ENCODE results near the gene USP6.

Gene USP6

DNA sequence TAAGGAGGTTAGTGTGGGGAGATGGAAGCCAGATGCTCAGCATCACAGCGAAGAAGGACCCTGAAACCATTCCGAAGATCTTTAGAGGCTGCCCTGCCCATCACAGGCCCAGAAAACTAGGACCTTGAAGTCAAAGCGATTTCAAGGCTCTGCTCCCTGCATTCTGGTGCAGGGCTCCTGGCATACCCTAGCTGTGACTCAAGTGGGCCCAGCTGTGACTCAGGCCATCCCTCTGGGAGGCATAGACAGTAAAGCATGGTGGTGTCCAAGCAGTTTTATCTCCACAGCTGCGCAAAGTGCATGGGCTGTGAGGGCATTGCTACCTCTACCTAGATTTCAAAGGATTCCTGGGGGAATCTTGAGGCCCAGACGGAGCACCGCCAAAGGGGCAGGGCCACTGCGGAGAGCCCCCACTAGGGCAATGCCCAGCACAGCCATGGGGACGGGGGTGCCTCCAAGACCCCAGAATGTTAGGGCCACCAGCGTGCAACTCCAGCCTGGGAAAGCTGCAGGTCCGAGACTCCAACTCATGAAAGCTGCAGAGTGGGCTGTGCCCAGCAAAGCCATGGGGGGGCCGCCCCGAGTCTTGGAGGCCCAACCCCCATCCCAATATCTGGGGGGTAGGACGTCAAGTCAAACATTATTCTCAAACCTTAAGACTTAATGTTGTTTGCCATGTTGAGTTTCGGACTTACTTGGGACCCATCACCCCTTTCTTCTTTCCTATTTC is 87.5 kb downstream of the USP6 start (continued):
- no peak for TF ChIP-seq ZFP3 (CRISPR knock-in tag; IDR thresholded peaks at IDR 0.05)
- no peak for TF ChIP-seq SNAI2 (CRISPR knock-in tag; IDR thresholded peaks at IDR 0.05)
- no peak for TF ChIP-seq ARNTL (CRISPR knock-in tag; IDR thresholded peaks at IDR 0.05; ENCODE audit: borderline replicate concordance, low read depth)
- no peak for TF ChIP-seq ZNF565 (CRISPR knock-in tag; conservative IDR thresholded peaks at IDR 0.05; ENCODE audit: low read depth)

DNA sequence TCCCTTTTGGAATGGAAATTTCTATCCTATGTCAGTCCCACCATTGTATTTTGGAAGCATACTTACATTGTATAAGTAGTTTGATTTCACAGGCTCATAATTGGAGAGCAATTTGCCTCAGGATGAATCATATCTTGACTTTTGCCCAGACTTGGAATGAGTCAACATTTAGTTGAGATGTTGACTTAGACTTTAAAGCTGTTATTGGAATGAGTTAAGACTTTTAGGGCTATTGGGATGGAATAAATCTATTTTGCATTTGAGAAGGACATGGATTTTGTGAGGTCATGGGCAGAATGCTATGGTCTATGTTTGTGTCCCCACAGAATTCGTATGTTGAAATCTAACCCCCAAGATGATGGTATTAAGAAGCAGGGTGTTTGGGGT is 88.1 kb downstream of the USP6 start:
- TF ChIP-seq ZNF565 (CRISPR knock-in tag; conservative IDR thresholded peaks at IDR 0.05; ENCODE audit: low read depth) (no peak), ZNF70 (CRISPR knock-in tag; IDR thresholded peaks at IDR 0.05) (no peak), ZNF8 (CRISPR knock-in tag; IDR thresholded peaks at IDR 0.05) (no peak), ZC3H10 (CRISPR knock-in tag; IDR thresholded peaks at IDR 0.05) (no peak), BACH2 (CRISPR knock-in tag; IDR thresholded peaks at IDR 0.05; ENCODE audit: borderline replicate concordance) (no peak), TCF4 (CRISPR knock-in tag; IDR thresholded peaks at IDR 0.05; ENCODE audit: borderline replicate concordance) (no peak), ARNTL (CRISPR knock-in tag; IDR thresholded peaks at IDR 0.05; ENCODE audit: borderline replicate concordance, low read depth) (no peak), ISL1 (CRISPR knock-in tag; IDR thresholded peaks at IDR 0.05) (no peak), CSDC2 (CRISPR knock-in tag; IDR thresholded peaks at IDR 0.05) (no peak), GLIS3 (CRISPR knock-in tag; IDR thresholded peaks at IDR 0.05) (no peak), ESRRG (CRISPR knock-in tag; IDR thresholded peaks at IDR 0.05) (no peak), OSR1 (CRISPR knock-in tag; IDR thresholded peaks at IDR 0.05) (no peak), ZFP30 (CRISPR knock-in tag; IDR thresholded peaks at IDR 0.05) (no peak), RARB (CRISPR knock-in tag; IDR thresholded peaks at IDR 0.05) (no peak), TOX (CRISPR knock-in tag; IDR thresholded peaks at IDR 0.05; ENCODE audit: borderline replicate concordance) (no peak)
- TF ChIP-seq, protein P1, sequence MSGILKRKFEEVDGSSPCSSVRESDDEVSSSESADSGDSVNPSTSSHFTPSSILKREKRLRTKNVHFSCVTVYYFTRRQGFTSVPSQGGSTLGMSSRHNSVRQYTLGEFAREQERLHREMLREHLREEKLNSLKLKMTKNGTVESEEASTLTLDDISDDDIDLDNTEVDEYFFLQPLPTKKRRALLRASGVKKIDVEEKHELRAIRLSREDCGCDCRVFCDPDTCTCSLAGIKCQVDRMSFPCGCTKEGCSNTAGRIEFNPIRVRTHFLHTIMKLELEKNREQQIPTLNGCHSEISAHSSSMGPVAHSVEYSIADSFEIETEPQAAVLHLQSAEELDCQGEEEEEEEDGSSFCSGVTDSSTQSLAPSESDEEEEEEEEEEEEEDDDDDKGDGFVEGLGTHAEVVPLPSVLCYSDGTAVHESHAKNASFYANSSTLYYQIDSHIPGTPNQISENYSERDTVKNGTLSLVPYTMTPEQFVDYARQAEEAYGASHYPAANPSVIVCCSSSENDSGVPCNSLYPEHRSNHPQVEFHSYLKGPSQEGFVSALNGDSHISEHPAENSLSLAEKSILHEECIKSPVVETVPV (CRISPR knock-in tag; IDR thresholded peaks at IDR 0.05), result no peak
- TF ChIP-seq, protein P2, sequence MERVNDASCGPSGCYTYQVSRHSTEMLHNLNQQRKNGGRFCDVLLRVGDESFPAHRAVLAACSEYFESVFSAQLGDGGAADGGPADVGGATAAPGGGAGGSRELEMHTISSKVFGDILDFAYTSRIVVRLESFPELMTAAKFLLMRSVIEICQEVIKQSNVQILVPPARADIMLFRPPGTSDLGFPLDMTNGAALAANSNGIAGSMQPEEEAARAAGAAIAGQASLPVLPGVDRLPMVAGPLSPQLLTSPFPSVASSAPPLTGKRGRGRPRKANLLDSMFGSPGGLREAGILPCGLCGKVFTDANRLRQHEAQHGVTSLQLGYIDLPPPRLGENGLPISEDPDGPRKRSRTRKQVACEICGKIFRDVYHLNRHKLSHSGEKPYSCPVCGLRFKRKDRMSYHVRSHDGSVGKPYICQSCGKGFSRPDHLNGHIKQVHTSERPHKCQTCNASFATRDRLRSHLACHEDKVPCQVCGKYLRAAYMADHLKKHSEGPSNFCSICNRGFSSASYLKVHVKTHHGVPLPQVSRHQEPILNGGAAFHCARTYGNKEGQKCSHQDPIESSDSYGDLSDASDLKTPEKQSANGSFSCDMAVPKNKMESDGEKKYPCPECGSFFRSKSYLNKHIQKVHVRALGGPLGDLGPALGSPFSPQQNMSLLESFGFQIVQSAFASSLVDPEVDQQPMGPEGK (CRISPR knock-in tag; IDR thresholded peaks at IDR 0.05; ENCODE audit: borderline replicate concordance), result no peak
- TF ChIP-seq, protein P3, sequence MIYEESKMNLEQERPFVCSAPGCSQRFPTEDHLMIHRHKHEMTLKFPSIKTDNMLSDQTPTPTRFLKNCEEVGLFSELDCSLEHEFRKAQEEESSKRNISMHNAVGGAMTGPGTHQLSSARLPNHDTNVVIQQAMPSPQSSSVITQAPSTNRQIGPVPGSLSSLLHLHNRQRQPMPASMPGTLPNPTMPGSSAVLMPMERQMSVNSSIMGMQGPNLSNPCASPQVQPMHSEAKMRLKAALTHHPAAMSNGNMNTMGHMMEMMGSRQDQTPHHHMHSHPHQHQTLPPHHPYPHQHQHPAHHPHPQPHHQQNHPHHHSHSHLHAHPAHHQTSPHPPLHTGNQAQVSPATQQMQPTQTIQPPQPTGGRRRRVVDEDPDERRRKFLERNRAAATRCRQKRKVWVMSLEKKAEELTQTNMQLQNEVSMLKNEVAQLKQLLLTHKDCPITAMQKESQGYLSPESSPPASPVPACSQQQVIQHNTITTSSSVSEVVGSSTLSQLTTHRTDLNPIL (CRISPR knock-in tag; IDR thresholded peaks at IDR 0.05; ENCODE audit: low read depth), result no peak
- TF ChIP-seq, protein P4, sequence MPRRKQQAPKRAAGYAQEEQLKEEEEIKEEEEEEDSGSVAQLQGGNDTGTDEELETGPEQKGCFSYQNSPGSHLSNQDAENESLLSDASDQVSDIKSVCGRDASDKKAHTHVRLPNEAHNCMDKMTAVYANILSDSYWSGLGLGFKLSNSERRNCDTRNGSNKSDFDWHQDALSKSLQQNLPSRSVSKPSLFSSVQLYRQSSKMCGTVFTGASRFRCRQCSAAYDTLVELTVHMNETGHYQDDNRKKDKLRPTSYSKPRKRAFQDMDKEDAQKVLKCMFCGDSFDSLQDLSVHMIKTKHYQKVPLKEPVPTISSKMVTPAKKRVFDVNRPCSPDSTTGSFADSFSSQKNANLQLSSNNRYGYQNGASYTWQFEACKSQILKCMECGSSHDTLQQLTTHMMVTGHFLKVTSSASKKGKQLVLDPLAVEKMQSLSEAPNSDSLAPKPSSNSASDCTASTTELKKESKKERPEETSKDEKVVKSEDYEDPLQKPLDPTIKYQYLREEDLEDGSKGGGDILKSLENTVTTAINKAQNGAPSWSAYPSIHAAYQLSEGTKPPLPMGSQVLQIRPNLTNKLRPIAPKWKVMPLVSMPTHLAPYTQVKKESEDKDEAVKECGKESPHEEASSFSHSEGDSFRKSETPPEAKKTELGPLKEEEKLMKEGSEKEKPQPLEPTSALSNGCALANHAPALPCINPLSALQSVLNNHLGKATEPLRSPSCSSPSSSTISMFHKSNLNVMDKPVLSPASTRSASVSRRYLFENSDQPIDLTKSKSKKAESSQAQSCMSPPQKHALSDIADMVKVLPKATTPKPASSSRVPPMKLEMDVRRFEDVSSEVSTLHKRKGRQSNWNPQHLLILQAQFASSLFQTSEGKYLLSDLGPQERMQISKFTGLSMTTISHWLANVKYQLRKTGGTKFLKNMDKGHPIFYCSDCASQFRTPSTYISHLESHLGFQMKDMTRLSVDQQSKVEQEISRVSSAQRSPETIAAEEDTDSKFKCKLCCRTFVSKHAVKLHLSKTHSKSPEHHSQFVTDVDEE (CRISPR knock-in tag; IDR thresholded peaks at IDR 0.05), result no peak
- no peak for ATAC-seq

DNA sequence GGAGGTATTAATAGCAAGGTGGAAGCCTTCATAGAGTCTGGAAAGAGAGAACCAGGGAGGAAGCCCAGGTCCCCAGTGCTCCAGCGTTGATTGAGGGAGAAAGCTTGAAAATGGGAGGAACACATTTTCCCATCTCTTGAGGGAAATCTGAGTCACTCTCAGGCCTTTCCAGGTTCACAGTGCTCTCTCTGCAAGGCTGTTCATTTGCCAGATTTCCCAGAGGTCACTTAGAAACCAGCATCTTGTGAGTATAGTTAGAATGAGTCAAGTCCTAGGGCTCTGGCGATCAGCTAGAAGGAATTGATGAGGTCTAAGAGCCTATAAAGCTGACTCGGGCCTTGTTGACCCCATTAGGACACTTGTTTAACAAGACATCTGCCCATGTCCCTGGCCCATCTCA is 93.6 kb downstream of the USP6 start:
- ATAC-seq, result no peak
- TF ChIP-seq, protein P4 (CRISPR knock-in tag; IDR thresholded peaks at IDR 0.05), result no peak
- TF ChIP-seq PPARA (CRISPR knock-in tag; IDR thresholded peaks at IDR 0.05; ENCODE audit: borderline replicate concordance) (no peak), ZNF565 (CRISPR knock-in tag; conservative IDR thresholded peaks at IDR 0.05; ENCODE audit: low read depth) (no peak), ZC3H10 (CRISPR knock-in tag; IDR thresholded peaks at IDR 0.05) (no peak), ZFP3 (CRISPR knock-in tag; IDR thresholded peaks at IDR 0.05) (no peak)
- TF ChIP-seq, protein P2 (CRISPR knock-in tag; IDR thresholded peaks at IDR 0.05; ENCODE audit: borderline replicate concordance), result no peak
- TF ChIP-seq, protein P1 (CRISPR knock-in tag; IDR thresholded peaks at IDR 0.05), result no peak

Measured in SK-N-SH treated with all-trans-retinoic acid at 6 μM for 48 hours (cell line).